HG03342 (cell line): ENCODE results near the gene EXOSC7.
"Not testable (repeated sequence)": the region's sequence is repeated elsewhere in the genome, so short reads cannot be mapped to it uniquely, and the experiment has no call there.

Source experiments
- ATAC-seq: cut with Tn5 transposase; IDR thresholded peaks from one replicate; pipeline ENCODE4 v1.9.1; 2021; ENCODE audit warnings: mild to moderate bottlenecking, moderate library complexity; ENCODE audit not compliant: unreplicated experiment

Gene EXOSC7

GRCh38 chr3:44976002-44976815 is at the start of gene EXOSC7, which contains the start of gene ZDHHC3:
EXOSC7 (plus strand) TSS chr3:44976244; CDS start chr3:44976278, 34 bp downstream.
ZDHHC3 (minus strand) TSS chr3:44976174; CDS start chr3:44959436, 16,738 bp downstream.
- peak; percentile 70 for ATAC-seq

- ATAC-seq: no peak
Measured at GRCh38 chr3:44926921-44927320, 49.1 kb upstream of the EXOSC7 start.

- ATAC-seq: no peak
Measured at GRCh38 chr3:44927371-44927770, 48.7 kb upstream of the EXOSC7 start.

GRCh38 chr3:44929782-44930181 is 46.3 kb upstream of the EXOSC7 start:
- no peak for ATAC-seq

- ATAC-seq: no peak
Measured at GRCh38 chr3:44930911-44931310, 45.1 kb upstream of the EXOSC7 start.

GRCh38 chr3:44931791-44932190 is 44.3 kb upstream of the EXOSC7 start:
- ATAC-seq: no peak

GRCh38 chr3:44932271-44932670 is 43.8 kb upstream of the EXOSC7 start:
- no peak for ATAC-seq

GRCh38 chr3:44932986-44933944 is 42.8 kb upstream of the EXOSC7 start:
- ATAC-seq: no peak

GRCh38 chr3:44939581-44940036 is 36.4 kb upstream of the EXOSC7 start:
- no peak for ATAC-seq

- ATAC-seq: no peak
Measured at GRCh38 chr3:44942202-44942921, 33.7 kb upstream of the EXOSC7 start.

GRCh38 chr3:44948239-44948638 is 27.8 kb upstream of the EXOSC7 start:
- ATAC-seq: no peak

- not testable (repeated sequence) for ATAC-seq
Measured at GRCh38 chr3:44949770-44950169, 26.3 kb upstream of the EXOSC7 start.

- ATAC-seq: no peak
Measured at GRCh38 chr3:44950275-44950734, 25.7 kb upstream of the EXOSC7 start.

- ATAC-seq: no peak
Measured at GRCh38 chr3:44952689-44953088, 23.4 kb upstream of the EXOSC7 start.

- no peak for ATAC-seq
Measured at GRCh38 chr3:44954304-44954703, 21.7 kb upstream of the EXOSC7 start.

- no peak for ATAC-seq
Measured at GRCh38 chr3:44954962-44955361, 21.1 kb upstream of the EXOSC7 start.

- no peak for ATAC-seq
Measured at GRCh38 chr3:44955917-44956316, 20.1 kb upstream of the EXOSC7 start.

GRCh38 chr3:44957986-44958385 is 18.1 kb upstream of the EXOSC7 start:
- ATAC-seq: no peak

- no peak for ATAC-seq
Measured at GRCh38 chr3:44958386-44958785, 17.7 kb upstream of the EXOSC7 start.

GRCh38 chr3:44960387-44961026 is 15.5 kb upstream of the EXOSC7 start:
- ATAC-seq: no peak
